WTC11 (cell line): ENCODE measurements around the gene CETP. TPM values are rescaled to one million over a fixed set of nuclear protein-coding genes. Genes with fewer than 3 reads are reported as not detected.
"Not testable (repeated sequence)": the region's sequence is repeated elsewhere in the genome, so short reads cannot be mapped to it uniquely, and the experiment has no call there.

Experiments
- ATAC-seq: fragments of 200-7000 bp; cut with Tn5 transposase; 2 replicates; pipeline ENCODE4 v1.10.0; 2021; ENCODE audit warnings: mild to moderate bottlenecking, moderate library complexity
- CTCF ChIA-PET: fragments of 300-600 bp; sonication (Branson Sonifier 250); formaldehyde crosslinking; loops from one replicate; lab custom pipeline; 2021; ENCODE audit warnings: antibody characterized with exemption; lab: Charles Lee
- POLR2A ChIA-PET: fragments of 350-600 bp; sonication (Branson Sonifier 250); formaldehyde crosslinking; loops from one replicate; lab custom pipeline; 2021; ENCODE audit warnings: antibody characterized with exemption; lab: Charles Lee
- DNase-seq: peaks from one replicate; pipeline ENCODE4 v3.0.0; 2021; ENCODE audit warnings: low spot score
- H3K27ac Mint-ChIP-seq: 2 replicates; pipeline ENCODE4 v1.8.0; 2021; ENCODE audit warnings: mixed read lengths
- H3K27me3 Mint-ChIP-seq: 2 replicates; pipeline ENCODE4 v1.8.0; 2021; ENCODE audit warnings: low read depth, mild to moderate bottlenecking, moderate library complexity, mixed read lengths
- H3K36me3 Mint-ChIP-seq: 2 replicates; pipeline ENCODE4 v1.8.0; 2021; ENCODE audit warnings: mixed read lengths
- H3K4me1 Mint-ChIP-seq: 2 replicates; pipeline ENCODE4 v1.8.0; 2022; ENCODE audit warnings: mixed read lengths
- H3K4me3 Mint-ChIP-seq: 2 replicates; pipeline ENCODE4 v1.8.0; 2021; ENCODE audit warnings: mild to moderate bottlenecking, moderate library complexity, mixed read lengths
- H3K9me3 Mint-ChIP-seq: 2 replicates; pipeline ENCODE4 v1.8.0; 2021; ENCODE audit warnings: mixed read lengths
- ETV6 ChIP-seq: sonication (generic); formaldehyde crosslinking; IDR thresholded peaks from 2 replicates; pipeline ENCODE4 v1.8.1; 2022; ENCODE audit warnings: mild to moderate bottlenecking, missing genetic modification reagents
- FOXK1 ChIP-seq: sonication (generic); formaldehyde crosslinking; IDR thresholded peaks from 2 replicates; pipeline ENCODE4 v1.8.0; 2022; ENCODE audit warnings: mild to moderate bottlenecking, moderate library complexity, missing genetic modification reagents
- GRHL2 ChIP-seq: fragments of 250-450 bp; sonication (Bioruptor Pico); IDR thresholded peaks from 2 replicates; pipeline ENCODE4 v1.8.0; 2022; ENCODE audit warnings: mild to moderate bottlenecking, moderate library complexity; ENCODE audit not compliant: insufficient replicate concordance, severe bottlenecking
- JUN ChIP-seq: sonication (generic); formaldehyde crosslinking; IDR thresholded peaks from 2 replicates; pipeline ENCODE4 v1.8.0; 2023; ENCODE audit warnings: mild to moderate bottlenecking, missing genetic modification reagents
- KAT7 ChIP-seq: sonication (generic); formaldehyde crosslinking; IDR thresholded peaks from 2 replicates; pipeline ENCODE4 v1.8.1; 2023; ENCODE audit warnings: missing genetic modification reagents, mild to moderate bottlenecking, borderline replicate concordance
- NR3C1 ChIP-seq: sonication (generic); formaldehyde crosslinking; conservative IDR thresholded peaks from 2 replicates; pipeline ENCODE4 v1.8.1; 2023; ENCODE audit warnings: low read depth, mild to moderate bottlenecking, missing genetic modification reagents
- PRRX2 ChIP-seq: fragments of 250-450 bp; sonication (Bioruptor Pico); IDR thresholded peaks from 2 replicates; pipeline ENCODE4 v1.8.0; 2021; ENCODE audit warnings: mild to moderate bottlenecking
- RORB ChIP-seq: fragments of 250-450 bp; sonication (Bioruptor Pico); IDR thresholded peaks from 2 replicates; pipeline ENCODE4 v1.9.0; 2021; ENCODE audit warnings: mild to moderate bottlenecking
- SMAD3 ChIP-seq: sonication (generic); formaldehyde crosslinking; IDR thresholded peaks from 2 replicates; pipeline ENCODE4 v1.8.0; 2022; ENCODE audit warnings: missing genetic modification reagents, mild to moderate bottlenecking, borderline replicate concordance
- SMAD4 ChIP-seq: sonication (generic); formaldehyde crosslinking; IDR thresholded peaks from 2 replicates; pipeline ENCODE4 v1.8.0; 2022; ENCODE audit warnings: mild to moderate bottlenecking, missing genetic modification reagents
- TP53 ChIP-seq: sonication (generic); formaldehyde crosslinking; IDR thresholded peaks from 2 replicates; pipeline ENCODE4 v1.8.1; 2023; ENCODE audit warnings: mild to moderate bottlenecking, missing genetic modification reagents
- ZNF138 ChIP-seq: sonication (generic); formaldehyde crosslinking; conservative IDR thresholded peaks from 2 replicates; pipeline ENCODE4 v1.8.1; 2022; ENCODE audit warnings: mild to moderate bottlenecking, moderate library complexity, missing genetic modification reagents
- ZNF219 ChIP-seq: sonication (generic); formaldehyde crosslinking; IDR thresholded peaks from 2 replicates; pipeline ENCODE4 v1.8.0; 2023; ENCODE audit warnings: missing genetic modification reagents, mild to moderate bottlenecking, borderline replicate concordance
- ZNF416 ChIP-seq: fragments of 250-450 bp; sonication (Bioruptor Pico); IDR thresholded peaks from 2 replicates; pipeline ENCODE4 v1.9.0; 2021; ENCODE audit warnings: mild to moderate bottlenecking, inconsistent platforms
- total RNA-seq: library from RNA; stranded (reverse); gene quantifications from 3 replicates; pipeline ENCODE4 v1.2.3, GENCODE V29; 2021
- TF ChIP-seq, protein P1 (sequence below): fragments of 200-600 bp; IDR thresholded peaks from 2 replicates; pipeline ENCODE4 v1.8.0; 2022; ENCODE audit warnings: antibody characterized with exemption
- TF ChIP-seq, protein P2 (sequence below): sonication (generic); formaldehyde crosslinking; IDR thresholded peaks from 2 replicates; pipeline ENCODE4 v1.8.1; 2022; ENCODE audit warnings: missing genetic modification reagents, borderline replicate concordance
- TF ChIP-seq, protein P3 (sequence below): fragments of 250-450 bp; sonication (Bioruptor Pico); IDR thresholded peaks from 2 replicates; pipeline ENCODE4 v1.9.0; 2021; ENCODE audit warnings: mild to moderate bottlenecking
- TF ChIP-seq, protein P4 (sequence below): sonication (generic); formaldehyde crosslinking; IDR thresholded peaks from 2 replicates; pipeline ENCODE4 v1.8.0; 2022; ENCODE audit warnings: mild to moderate bottlenecking, missing genetic modification reagents
- TF ChIP-seq, protein P5 (sequence below): sonication (generic); formaldehyde crosslinking; IDR thresholded peaks from 2 replicates; pipeline ENCODE4 v1.8.0; 2023; ENCODE audit warnings: mild to moderate bottlenecking, missing genetic modification reagents
- TF ChIP-seq, protein P6 (sequence below): sonication (generic); formaldehyde crosslinking; IDR thresholded peaks from 2 replicates; pipeline ENCODE4 v1.8.0; 2023; ENCODE audit warnings: missing genetic modification reagents

CETP gene
- total RNA-seq, 1 experiment from 2014 or later: not detected

DNA sequence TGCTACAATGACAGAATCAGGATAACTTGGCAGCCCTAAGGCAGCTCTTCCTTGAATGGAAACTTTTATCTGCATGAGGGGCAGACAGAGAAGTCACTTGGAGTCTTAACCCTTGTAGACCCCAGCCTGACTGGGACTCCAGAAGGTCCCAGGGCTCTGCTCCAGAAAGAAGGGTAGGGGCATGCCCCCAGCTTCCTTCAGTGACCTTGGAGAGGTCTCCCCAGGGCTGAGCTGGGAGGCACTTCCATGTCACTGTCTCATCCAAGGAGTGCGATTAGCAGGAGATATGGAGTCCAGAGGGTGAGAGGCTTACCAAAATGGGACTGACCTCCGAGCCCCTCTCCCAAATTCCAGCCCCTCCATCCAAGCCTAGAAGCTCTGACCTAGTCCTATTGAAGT lies 24.2 kb downstream of the CETP start:
- no peak overlapping the region for H3K27ac Mint-ChIP-seq
- peaks cover 27% of the 10 kb centered on the region for H3K4me1 Mint-ChIP-seq
- no peaks in the 10 kb centered on the region for H3K9me3 Mint-ChIP-seq
- no peaks in the 10 kb centered on the region for H3K36me3 Mint-ChIP-seq
- ChIA-PET POLR2A (no interaction called here), CTCF (interaction anchor here (1.9 kb wide), 1 partner anchor 60 kb away, joined by 6 read pairs; no protein-coding TSS in a partner anchor)
- ATAC-seq: no peak
- no peak overlapping the region for H3K4me3 Mint-ChIP-seq
- no peak for DNase-seq
- TF ChIP-seq PRRX2 (CRISPR knock-in tag) (no peak), RORB (no peak), SMAD4 (no peak), FOXK1 (no peak), ZNF138 (CRISPR knock-in tag) (no peak), TP53 (CRISPR knock-in tag) (no peak)
- peaks cover 38% of the 10 kb centered on the region for H3K27me3 Mint-ChIP-seq

DNA sequence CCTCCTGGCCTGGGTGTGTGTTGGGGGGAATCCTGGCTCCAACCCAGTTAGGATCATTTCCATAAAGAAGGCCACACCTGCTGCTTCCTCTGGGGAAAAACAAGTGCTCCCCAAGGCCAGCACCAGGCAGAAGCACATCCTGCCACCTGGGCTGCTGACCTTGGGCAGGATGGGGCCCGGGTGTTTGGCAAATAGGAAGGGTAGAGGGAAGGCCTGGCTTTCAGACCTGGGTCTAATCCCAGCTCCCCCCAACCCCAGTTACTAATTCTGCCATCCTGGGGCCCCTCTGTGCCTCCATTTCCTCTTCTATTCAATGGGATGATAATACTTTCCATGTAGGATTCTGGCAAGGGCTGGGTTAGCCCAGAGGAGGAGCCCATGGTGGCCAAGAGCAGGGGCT lies 24.6 kb downstream of the CETP start:
- Mint-ChIP-seq H3K27ac (no peak overlapping the region), H3K4me1 (peaks cover 23% of the 10 kb centered on the region), H3K9me3 (no peaks in the 10 kb centered on the region), H3K36me3 (no peaks in the 10 kb centered on the region), H3K4me3 (no peak overlapping the region), H3K27me3 (peaks cover 40% of the 10 kb centered on the region)
- TF ChIP-seq ETV6 (no peak), ZNF416 (CRISPR knock-in tag) (no peak)
- TF ChIP-seq, protein P1, sequence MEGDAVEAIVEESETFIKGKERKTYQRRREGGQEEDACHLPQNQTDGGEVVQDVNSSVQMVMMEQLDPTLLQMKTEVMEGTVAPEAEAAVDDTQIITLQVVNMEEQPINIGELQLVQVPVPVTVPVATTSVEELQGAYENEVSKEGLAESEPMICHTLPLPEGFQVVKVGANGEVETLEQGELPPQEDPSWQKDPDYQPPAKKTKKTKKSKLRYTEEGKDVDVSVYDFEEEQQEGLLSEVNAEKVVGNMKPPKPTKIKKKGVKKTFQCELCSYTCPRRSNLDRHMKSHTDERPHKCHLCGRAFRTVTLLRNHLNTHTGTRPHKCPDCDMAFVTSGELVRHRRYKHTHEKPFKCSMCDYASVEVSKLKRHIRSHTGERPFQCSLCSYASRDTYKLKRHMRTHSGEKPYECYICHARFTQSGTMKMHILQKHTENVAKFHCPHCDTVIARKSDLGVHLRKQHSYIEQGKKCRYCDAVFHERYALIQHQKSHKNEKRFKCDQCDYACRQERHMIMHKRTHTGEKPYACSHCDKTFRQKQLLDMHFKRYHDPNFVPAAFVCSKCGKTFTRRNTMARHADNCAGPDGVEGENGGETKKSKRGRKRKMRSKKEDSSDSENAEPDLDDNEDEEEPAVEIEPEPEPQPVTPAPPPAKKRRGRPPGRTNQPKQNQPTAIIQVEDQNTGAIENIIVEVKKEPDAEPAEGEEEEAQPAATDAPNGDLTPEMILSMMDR: no peak
- TF ChIP-seq, protein P2, sequence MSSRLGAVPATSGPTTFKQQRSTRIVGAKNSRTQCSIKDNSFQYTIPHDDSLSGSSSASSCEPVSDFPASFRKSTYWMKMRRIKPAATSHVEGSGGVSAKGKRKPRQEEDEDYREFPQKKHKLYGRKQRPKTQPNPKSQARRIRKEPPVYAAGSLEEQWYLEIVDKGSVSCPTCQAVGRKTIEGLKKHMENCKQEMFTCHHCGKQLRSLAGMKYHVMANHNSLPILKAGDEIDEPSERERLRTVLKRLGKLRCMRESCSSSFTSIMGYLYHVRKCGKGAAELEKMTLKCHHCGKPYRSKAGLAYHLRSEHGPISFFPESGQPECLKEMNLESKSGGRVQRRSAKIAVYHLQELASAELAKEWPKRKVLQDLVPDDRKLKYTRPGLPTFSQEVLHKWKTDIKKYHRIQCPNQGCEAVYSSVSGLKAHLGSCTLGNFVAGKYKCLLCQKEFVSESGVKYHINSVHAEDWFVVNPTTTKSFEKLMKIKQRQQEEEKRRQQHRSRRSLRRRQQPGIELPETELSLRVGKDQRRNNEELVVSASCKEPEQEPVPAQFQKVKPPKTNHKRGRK (CRISPR knock-in tag): no peak
- ATAC-seq (no peak), DNase-seq (no peak)
- CTCF ChIA-PET: interaction anchor here (1.9 kb wide), 1 partner anchor 59 kb away, joined by 6 read pairs; no protein-coding TSS in a partner anchor
- POLR2A ChIA-PET: no interaction called here

DNA sequence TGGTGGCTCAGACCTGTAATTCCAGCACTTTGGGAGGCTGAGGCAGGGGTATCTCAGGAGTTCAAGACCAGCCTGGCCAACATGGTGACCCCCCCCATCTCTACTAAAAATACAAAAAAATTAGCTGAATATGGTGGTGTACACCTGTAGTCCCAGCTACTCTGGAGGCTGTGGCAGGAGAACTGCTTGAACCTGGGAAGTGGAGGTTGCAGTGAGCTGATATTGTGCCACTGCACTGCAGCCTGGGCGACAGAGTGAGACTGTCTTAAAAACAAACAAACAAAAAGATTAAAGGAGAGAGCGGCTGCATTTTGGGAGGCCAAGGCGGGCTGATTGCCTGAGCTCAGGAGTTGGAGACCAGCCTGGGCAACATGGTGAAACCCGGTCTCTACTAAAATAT lies 25.2 kb downstream of the CETP start:
- CTCF ChIA-PET, ATAC-seq, H3K36me3 Mint-ChIP-seq, H3K27ac Mint-ChIP-seq, POLR2A ChIA-PET, H3K4me3 Mint-ChIP-seq, H3K9me3 Mint-ChIP-seq, DNase-seq: not testable (repeated sequence)
- H3K27me3 Mint-ChIP-seq: peaks cover 44% of the 10 kb centered on the region
- H3K4me1 Mint-ChIP-seq: peaks cover 26% of the 10 kb centered on the region

DNA sequence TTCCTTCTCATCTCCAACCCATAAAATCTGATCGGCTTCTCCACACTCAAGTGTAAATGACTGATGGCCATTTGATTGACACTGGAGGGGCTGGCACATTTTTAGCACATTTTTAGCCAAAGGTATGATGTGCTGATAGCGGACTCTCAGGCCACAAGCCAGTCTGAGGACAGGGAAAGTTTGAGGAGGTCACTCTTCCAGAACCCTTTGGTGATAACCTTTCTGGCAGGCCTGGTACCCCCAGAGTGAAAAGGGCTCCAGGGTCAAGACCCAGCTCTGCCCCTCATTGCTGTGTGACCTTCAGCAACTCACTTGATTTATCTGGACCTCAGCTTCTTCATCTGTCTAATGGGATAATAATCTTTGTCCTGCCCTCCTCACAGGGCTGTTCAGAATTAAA lies 25.9 kb downstream of the CETP start:
- H3K27ac Mint-ChIP-seq: no peak overlapping the region
- DNase-seq (no peak), ATAC-seq (no peak)
- POLR2A ChIA-PET: no interaction called here
- H3K27me3 Mint-ChIP-seq: peaks cover 44% of the 10 kb centered on the region
- no peaks in the 10 kb centered on the region for H3K36me3 Mint-ChIP-seq
- H3K4me1 Mint-ChIP-seq: peaks cover 28% of the 10 kb centered on the region
- CTCF ChIA-PET: no interaction called here
- no peak overlapping the region for H3K4me3 Mint-ChIP-seq
- H3K9me3 Mint-ChIP-seq: no peaks in the 10 kb centered on the region
- TF ChIP-seq SMAD3 (CRISPR knock-in tag) (no peak), ZNF219 (no peak), KAT7 (CRISPR knock-in tag) (no peak), NR3C1 (no peak), GRHL2 (CRISPR knock-in tag) (no peak), JUN (no peak)
- TF ChIP-seq, protein P2 (CRISPR knock-in tag): no peak
- TF ChIP-seq, protein P3, sequence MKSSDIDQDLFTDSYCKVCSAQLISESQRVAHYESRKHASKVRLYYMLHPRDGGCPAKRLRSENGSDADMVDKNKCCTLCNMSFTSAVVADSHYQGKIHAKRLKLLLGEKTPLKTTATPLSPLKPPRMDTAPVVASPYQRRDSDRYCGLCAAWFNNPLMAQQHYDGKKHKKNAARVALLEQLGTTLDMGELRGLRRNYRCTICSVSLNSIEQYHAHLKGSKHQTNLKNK (CRISPR knock-in tag): no peak
- TF ChIP-seq, protein P4, sequence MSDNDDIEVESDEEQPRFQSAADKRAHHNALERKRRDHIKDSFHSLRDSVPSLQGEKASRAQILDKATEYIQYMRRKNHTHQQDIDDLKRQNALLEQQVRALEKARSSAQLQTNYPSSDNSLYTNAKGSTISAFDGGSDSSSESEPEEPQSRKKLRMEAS (CRISPR knock-in tag): no peak
- TF ChIP-seq, protein P5, sequence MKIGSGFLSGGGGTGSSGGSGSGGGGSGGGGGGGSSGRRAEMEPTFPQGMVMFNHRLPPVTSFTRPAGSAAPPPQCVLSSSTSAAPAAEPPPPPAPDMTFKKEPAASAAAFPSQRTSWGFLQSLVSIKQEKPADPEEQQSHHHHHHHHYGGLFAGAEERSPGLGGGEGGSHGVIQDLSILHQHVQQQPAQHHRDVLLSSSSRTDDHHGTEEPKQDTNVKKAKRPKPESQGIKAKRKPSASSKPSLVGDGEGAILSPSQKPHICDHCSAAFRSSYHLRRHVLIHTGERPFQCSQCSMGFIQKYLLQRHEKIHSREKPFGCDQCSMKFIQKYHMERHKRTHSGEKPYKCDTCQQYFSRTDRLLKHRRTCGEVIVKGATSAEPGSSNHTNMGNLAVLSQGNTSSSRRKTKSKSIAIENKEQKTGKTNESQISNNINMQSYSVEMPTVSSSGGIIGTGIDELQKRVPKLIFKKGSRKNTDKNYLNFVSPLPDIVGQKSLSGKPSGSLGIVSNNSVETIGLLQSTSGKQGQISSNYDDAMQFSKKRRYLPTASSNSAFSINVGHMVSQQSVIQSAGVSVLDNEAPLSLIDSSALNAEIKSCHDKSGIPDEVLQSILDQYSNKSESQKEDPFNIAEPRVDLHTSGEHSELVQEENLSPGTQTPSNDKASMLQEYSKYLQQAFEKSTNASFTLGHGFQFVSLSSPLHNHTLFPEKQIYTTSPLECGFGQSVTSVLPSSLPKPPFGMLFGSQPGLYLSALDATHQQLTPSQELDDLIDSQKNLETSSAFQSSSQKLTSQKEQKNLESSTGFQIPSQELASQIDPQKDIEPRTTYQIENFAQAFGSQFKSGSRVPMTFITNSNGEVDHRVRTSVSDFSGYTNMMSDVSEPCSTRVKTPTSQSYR (CRISPR knock-in tag): no peak
- TF ChIP-seq, protein P6, sequence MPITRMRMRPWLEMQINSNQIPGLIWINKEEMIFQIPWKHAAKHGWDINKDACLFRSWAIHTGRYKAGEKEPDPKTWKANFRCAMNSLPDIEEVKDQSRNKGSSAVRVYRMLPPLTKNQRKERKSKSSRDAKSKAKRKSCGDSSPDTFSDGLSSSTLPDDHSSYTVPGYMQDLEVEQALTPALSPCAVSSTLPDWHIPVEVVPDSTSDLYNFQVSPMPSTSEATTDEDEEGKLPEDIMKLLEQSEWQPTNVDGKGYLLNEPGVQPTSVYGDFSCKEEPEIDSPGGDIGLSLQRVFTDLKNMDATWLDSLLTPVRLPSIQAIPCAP (CRISPR knock-in tag): no peak
